ENCODE data around the gene VSNL1. TPM values are rescaled to one million over a fixed set of nuclear protein-coding genes. Genes with fewer than 3 reads are reported as not detected.

VSNL1 gene
- total RNA-seq, 1 donor = 0.36 TPM

DNA sequence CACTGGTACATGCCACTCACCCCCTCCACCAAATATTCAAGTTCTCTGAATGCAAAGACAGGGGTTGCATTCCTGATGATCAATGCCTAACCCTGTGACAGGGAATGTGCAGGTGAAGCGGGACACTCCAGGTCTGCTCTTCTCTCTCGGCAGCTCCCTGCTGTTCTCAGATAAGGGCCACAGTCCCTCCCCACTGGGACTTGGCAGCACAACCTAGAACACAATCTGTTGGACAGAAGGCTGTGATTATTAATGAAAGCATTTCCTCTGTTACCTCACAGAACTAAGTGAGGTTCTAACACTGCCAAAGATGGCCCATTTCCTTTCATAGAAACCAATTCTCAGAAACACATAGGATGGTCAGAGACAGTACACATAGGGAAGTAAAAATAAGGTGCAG lies 42.7 kb downstream of the VSNL1 start:
- TF ChIP-seq, protein P1, sequence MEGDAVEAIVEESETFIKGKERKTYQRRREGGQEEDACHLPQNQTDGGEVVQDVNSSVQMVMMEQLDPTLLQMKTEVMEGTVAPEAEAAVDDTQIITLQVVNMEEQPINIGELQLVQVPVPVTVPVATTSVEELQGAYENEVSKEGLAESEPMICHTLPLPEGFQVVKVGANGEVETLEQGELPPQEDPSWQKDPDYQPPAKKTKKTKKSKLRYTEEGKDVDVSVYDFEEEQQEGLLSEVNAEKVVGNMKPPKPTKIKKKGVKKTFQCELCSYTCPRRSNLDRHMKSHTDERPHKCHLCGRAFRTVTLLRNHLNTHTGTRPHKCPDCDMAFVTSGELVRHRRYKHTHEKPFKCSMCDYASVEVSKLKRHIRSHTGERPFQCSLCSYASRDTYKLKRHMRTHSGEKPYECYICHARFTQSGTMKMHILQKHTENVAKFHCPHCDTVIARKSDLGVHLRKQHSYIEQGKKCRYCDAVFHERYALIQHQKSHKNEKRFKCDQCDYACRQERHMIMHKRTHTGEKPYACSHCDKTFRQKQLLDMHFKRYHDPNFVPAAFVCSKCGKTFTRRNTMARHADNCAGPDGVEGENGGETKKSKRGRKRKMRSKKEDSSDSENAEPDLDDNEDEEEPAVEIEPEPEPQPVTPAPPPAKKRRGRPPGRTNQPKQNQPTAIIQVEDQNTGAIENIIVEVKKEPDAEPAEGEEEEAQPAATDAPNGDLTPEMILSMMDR (IDR thresholded peaks at IDR 0.05; ENCODE audit: extremely low read depth, low read depth, low read length) = no peak
- Histone ChIP-seq H3K4me3 (ENCODE audit: insufficient read depth, low read length) (no peak overlapping the region), H3K4me2 (ENCODE audit: insufficient read depth, low read length) (no peak overlapping the region), H3K4me1 (ENCODE audit: insufficient read depth, low read length) (no peaks in the 10 kb centered on the region), H3K9me3 (ENCODE audit: low read depth, low read length) (no peaks in the 10 kb centered on the region), H3K27ac (ENCODE audit: low read depth, low read length) (no peak overlapping the region), H4K20me1 (ENCODE audit: insufficient read depth, low read length) (no peaks in the 10 kb centered on the region), H2AFZ (ENCODE audit: low read length) (no peak overlapping the region), H3K36me3 (ENCODE audit: insufficient read depth, low read length) (no peaks in the 10 kb centered on the region), H3K27me3 (ENCODE audit: insufficient read depth, low read length) (no peaks in the 10 kb centered on the region), H3K79me2 (ENCODE audit: insufficient read depth, low read length) (no peaks in the 10 kb centered on the region)
- DNase-seq (ENCODE audit: insufficient read length, low spot score, missing footprints) = no peak

DNA sequence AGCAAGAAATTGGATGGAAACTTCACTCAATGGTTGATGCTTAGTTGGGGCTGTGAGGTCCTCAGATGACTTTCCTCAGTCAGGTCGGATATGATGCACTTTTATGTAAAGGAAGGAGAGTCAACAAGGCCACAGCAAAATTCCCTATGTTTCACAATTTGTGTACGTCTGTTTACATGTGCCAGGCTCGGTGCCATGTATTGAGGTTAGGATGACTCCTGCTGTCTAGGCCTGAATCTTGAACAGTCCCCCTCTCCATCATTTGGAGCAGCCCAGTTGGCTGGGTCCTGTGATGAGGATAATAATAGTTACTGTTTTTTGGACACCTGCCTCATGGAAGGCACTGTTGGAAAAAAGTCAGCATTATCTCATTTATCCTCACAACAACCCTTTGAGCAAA lies 43.1 kb downstream of the VSNL1 start:
- TF ChIP-seq, protein P1 (IDR thresholded peaks at IDR 0.05; ENCODE audit: extremely low read depth, low read depth, low read length) = no peak
- Histone ChIP-seq H4K20me1 (ENCODE audit: insufficient read depth, low read length) (no peaks in the 10 kb centered on the region), H3K27me3 (ENCODE audit: insufficient read depth, low read length) (no peaks in the 10 kb centered on the region), H3K9me3 (ENCODE audit: low read depth, low read length) (no peaks in the 10 kb centered on the region), H3K27ac (ENCODE audit: low read depth, low read length) (no peak overlapping the region), H3K36me3 (ENCODE audit: insufficient read depth, low read length) (no peaks in the 10 kb centered on the region), H3K4me1 (ENCODE audit: insufficient read depth, low read length) (no peaks in the 10 kb centered on the region), H3K79me2 (ENCODE audit: insufficient read depth, low read length) (no peaks in the 10 kb centered on the region), H2AFZ (ENCODE audit: low read length) (no peak overlapping the region), H3K4me3 (ENCODE audit: insufficient read depth, low read length) (no peak overlapping the region), H3K4me2 (ENCODE audit: insufficient read depth, low read length) (no peak overlapping the region)
- no peak for DNase-seq (ENCODE audit: insufficient read length, low spot score, missing footprints)

DNA sequence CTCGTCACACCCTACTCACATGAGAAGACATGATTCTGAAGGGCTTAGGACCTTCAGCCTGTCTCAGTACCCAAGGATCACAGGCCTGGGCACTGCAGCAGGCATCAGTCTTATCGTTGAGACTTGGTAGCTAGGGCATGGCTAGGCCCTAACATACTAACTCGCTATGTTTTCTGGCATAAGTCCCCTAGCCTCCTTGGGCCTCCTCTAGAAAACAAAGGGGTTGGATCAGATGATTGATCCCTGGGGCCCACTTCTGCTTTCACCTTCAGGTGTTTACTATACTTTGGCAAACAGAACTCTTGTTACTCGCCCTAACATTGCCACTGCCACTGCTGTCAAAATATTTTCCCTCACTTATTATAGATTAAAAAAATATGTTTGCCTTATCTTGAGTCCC lies 44.2 kb downstream of the VSNL1 start:
- Histone ChIP-seq H3K4me2 (ENCODE audit: insufficient read depth, low read length) (no peak overlapping the region), H3K4me1 (ENCODE audit: insufficient read depth, low read length) (no peaks in the 10 kb centered on the region), H3K9me3 (ENCODE audit: low read depth, low read length) (no peaks in the 10 kb centered on the region), H3K36me3 (ENCODE audit: insufficient read depth, low read length) (no peaks in the 10 kb centered on the region), H4K20me1 (ENCODE audit: insufficient read depth, low read length) (no peaks in the 10 kb centered on the region), H2AFZ (ENCODE audit: low read length) (no peak overlapping the region), H3K4me3 (ENCODE audit: insufficient read depth, low read length) (no peak overlapping the region), H3K79me2 (ENCODE audit: insufficient read depth, low read length) (no peaks in the 10 kb centered on the region), H3K27ac (ENCODE audit: low read depth, low read length) (no peak overlapping the region), H3K27me3 (ENCODE audit: insufficient read depth, low read length) (no peaks in the 10 kb centered on the region)
- DNase-seq (ENCODE audit: insufficient read length, low spot score, missing footprints) = no peak
- TF ChIP-seq, protein P1 (IDR thresholded peaks at IDR 0.05; ENCODE audit: extremely low read depth, low read depth, low read length) = no peak

DNA sequence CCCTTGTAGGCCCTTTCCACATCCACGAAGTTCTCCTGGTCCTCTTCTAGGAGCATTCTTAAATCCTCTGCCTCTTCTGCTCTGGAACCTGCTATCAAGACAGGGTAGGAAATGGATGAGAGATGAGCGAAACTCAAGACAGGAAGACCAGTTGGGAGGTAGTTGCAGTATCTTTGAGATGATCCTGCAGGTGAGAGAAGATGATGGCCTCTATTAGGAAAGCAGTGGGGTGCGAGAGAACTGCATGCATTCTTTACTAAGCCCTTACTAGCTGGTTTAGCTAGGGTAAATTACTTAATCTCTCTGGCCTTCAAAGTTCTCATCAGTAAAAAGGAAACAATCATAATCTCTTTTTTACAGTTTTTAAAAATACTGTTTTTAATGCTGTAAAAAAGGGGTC lies 47.0 kb downstream of the VSNL1 start:
- H3K4me3 ChIP-seq (ENCODE audit: insufficient read depth, low read length) = no peak overlapping the region
- no peak overlapping the region for H3K4me2 ChIP-seq (ENCODE audit: insufficient read depth, low read length)
- no peaks in the 10 kb centered on the region for H3K27me3 ChIP-seq (ENCODE audit: insufficient read depth, low read length)
- TF ChIP-seq, protein P1 (IDR thresholded peaks at IDR 0.05; ENCODE audit: extremely low read depth, low read depth, low read length) = no peak
- H3K27ac ChIP-seq (ENCODE audit: low read depth, low read length) = no peak overlapping the region
- no peaks in the 10 kb centered on the region for H3K36me3 ChIP-seq (ENCODE audit: insufficient read depth, low read length)
- DNase-seq (ENCODE audit: insufficient read length, low spot score, missing footprints) = no peak
- no peaks in the 10 kb centered on the region for H3K4me1 ChIP-seq (ENCODE audit: insufficient read depth, low read length)
- H4K20me1 ChIP-seq (ENCODE audit: insufficient read depth, low read length) = no peaks in the 10 kb centered on the region
- H3K79me2 ChIP-seq (ENCODE audit: insufficient read depth, low read length) = no peaks in the 10 kb centered on the region
- no peaks in the 10 kb centered on the region for H3K9me3 ChIP-seq (ENCODE audit: low read depth, low read length)
- no peak overlapping the region for H2AFZ ChIP-seq (ENCODE audit: low read length)

Data from osteoblast (primary cell).